GM18520 (cell line): ENCODE results near the gene ATP5PD.
"Not testable (repeated sequence)": the region's sequence is repeated elsewhere in the genome, so short reads cannot be mapped to it uniquely, and the experiment has no call there.

Experiments used
- ATAC-seq: cut with Tn5 transposase; IDR thresholded peaks from one replicate; pipeline ENCODE4 v1.9.1; 2021; ENCODE audit not compliant: unreplicated experiment

ATP5PD gene

DNA sequence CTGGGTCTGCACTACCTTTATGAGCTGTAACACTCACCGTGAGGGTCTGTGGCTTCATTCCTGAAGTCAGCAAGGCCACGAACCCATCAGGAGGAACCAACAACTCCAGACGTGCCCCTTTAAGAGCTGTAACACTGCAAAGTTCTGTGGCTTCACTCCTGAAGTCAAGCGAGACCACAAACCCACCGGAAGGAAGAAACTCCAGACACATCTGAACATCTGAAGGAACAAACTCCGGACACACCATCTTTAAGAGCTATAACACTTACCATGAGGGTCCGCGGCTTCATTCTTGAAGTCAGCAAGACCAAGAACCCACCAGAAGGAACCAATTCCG lies 21.4 kb downstream of the ATP5PD start:
- not testable (repeated sequence) for ATAC-seq

DNA sequence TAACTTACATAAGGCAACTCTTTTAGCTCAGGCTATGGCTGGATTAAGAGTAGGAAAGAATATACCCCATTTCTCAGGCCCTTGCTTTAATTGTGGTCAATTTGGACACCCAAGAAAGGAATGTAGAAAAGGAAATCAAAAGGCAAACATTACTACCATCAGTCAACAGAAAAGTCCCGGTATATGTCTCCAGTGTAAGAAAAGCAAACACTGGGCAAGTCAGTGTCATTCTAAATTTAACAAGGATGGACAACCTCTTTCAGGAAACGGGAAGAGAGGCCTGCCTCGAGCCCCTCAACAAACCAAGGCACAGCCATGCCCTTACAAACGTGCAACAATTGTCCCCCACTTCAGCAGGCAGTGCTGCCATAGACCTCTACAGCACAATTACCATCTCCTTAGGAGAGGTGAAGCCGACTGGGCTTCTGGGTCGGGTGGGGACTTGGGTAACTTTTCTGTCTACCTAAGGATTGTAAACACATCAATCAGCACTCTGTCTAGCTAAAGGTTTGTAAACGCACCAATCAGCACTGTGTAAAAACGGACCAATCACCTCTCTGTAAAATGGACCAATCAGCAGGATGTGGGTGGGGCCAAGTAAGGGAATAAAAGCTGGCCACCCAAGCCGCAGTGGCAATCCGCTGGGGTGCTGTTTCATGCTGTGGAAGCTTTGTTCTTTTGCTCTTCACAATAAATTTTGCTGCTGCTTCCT lies 21.9 kb downstream of the ATP5PD start:
- no peak for ATAC-seq

DNA sequence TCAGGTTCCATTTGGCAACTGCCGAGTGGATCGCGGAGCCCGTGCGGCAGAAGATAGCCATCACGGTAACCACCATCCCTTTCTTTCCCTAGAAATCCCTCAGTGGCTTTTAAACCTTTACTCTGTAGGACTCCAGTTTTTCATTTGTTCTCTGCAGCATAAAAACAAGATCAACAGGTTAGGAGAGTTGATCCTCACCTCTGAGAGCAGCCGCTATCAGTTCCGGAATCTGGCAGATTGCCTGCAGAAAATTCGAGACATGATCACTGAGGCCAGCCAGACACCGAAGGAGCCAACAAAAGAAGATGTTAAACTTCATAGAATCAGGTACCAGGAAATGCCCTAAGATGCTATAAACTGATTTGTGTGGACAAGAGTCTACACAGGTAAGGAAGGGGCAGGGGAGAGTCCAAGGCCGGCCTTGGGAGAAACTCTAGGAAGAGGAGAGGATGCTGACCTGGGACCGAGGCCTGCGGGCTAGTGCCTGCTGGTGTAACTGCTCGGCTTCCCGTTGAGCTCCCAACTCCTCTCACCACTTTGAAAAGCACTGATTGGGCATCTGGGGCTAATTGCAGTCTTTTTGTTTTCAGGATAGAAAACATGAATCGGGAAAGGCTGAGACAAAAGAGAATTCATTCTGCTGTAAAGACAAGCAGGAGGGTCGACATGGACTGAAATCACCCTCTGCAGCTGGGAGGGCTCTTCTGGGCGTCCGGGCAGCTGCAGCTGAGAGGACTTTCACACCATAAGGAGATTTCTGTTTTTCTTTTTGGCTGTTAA lies 26.2 kb downstream of the ATP5PD start:
- no peak for ATAC-seq

DNA sequence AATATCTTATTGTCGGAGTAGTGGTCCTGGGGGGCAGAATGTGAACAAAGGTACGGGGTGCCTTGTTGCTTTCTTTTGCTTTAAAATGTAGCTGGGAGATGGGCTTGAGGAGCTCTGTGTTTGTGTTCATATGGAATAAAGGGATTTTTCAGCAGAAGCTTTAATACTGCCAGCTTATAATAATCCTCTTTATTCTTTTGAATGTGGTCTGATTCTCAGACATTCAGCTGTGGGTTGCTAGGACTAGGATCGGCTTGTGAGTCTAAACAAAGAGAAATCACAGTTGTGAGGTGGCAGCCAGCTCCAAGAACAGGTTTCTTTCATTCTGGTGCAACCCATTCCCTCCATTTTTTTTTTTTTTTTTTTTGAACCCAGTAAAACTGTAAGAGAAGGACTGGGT lies 27.1 kb downstream of the ATP5PD start:
- no peak for ATAC-seq

DNA sequence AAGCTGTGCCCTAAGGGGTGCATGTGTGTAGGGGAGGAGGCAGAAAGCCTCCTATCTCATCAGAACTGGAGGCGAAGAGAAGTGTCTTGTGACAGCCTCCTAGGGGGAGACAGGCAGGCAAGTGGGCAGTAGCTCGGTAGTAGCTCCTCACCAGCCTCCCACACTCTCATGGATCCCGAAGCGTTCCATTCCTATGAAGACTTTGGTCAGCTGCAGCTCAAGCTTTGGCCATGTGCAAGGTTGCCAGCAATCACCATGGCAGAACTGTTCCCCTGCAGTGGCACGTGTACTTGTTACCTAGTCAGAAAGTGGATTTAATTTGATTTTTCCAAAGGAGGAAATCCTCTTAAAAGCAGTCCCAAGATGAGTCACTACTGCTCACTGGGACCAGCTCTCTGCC lies 27.6 kb downstream of the ATP5PD start:
- ATAC-seq, result no peak

DNA sequence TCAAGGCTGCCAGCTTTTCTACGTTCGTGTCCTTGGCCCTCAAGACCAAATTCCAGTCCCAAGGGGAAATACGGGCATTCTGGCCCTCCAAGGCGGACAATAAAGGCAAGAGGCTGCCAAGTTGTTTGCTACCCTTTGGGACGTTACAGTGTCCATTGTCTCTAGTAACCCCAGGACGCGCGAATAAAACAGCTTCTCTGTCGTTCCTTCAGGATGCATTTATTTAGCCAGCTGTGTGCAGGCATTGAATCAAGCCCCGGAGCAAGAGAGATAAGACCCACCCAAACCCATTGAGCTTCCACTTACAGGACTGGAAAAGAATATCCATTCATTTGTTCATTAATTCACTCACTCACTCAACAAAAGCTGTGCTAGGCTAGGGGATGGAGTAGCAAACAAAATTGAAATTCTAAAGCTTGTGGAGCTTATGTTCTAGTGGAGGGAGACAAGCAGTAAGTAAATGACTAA lies 33.6 kb downstream of the ATP5PD start:
- ATAC-seq, result no peak

DNA sequence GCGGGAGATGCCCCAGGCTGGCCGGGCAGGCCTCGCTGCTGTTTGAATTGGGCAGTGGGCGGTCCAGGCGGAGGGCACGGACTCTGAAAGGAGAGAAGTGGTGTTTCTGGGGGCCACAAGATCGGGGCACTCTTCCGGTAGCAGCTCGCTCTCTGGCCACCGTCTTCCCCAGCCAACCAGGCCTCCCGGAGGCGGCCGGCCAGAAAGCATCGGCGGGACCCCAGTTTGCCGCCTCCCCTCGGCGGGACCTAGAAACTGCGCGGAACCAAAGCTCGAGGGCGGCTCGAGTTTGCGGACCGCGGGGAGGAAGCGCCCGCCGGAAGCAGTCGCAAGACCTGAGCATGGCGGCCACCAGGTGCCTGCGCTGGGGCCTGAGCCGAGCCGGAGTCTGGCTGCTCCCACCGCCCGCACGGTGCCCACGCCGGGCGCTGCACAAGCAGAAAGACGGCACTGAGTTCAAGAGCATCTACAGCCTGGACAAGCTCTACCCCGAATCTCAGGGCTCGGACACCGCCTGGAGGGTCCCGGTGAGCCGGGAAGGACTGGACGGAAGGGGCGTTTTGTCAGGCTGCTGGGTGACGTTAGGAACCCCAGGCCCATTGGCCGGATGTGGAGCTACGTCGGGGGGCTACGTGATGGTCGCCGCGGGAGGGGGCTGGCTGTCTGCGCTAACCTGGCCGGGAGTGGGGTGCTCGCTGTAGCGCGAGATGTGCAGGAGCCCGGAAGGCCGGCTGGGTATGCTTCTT lies 34.2 kb downstream of the ATP5PD start, which contains the start of gene MRPL58:
MRPL58 (plus strand) TSS at position 325 of the 746 bp plus-strand sequence; CDS start at position 342, 17 bp downstream.
- peak; percentile 66 for ATAC-seq

DNA sequence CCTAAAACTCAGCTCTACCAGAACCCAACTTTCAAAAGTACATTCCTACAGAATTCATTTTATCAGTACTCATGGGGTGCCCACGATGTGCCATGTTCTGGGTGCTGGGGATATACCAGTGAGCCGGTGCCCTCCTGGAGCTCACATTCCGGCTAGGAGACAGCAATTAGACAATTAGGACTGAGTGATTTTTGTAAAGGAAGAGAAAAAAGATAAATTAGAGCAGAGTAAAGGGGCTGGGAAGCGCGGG lies 34.7 kb downstream of the ATP5PD start:
- no peak for ATAC-seq

DNA sequence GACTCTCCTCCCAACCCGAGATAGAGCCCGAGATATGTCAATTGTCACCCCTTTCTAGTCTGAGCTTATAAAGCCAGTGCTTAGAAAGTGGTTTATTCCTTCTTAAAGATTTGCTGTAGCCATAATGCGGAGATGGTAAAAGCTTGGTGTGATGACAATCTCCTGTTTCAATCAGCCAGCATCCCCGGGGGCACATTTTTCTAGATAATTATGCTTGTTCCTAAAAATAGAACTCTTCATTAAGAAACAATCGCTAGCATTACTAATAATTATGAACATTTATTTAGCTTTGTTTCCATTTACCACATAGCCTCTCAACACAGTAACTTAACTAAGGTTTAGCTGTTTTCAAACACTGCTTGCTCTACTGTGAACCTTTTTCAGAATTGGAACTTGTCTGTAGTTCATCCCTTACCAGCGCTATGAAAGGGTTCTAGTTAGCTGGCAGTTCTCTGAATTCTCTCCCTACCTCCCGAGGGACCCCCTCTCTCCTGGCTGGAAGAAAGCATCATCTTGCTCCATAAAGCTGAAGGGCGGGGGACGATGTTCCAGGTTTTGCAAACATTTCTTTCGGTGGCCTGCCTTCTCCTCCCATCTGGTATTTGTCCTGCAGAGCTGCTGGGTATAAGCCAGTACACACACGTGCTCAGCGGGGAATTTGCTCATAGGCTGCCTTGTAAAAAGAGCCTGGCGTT lies 35.2 kb downstream of the ATP5PD start:
- ATAC-seq, result no peak

DNA sequence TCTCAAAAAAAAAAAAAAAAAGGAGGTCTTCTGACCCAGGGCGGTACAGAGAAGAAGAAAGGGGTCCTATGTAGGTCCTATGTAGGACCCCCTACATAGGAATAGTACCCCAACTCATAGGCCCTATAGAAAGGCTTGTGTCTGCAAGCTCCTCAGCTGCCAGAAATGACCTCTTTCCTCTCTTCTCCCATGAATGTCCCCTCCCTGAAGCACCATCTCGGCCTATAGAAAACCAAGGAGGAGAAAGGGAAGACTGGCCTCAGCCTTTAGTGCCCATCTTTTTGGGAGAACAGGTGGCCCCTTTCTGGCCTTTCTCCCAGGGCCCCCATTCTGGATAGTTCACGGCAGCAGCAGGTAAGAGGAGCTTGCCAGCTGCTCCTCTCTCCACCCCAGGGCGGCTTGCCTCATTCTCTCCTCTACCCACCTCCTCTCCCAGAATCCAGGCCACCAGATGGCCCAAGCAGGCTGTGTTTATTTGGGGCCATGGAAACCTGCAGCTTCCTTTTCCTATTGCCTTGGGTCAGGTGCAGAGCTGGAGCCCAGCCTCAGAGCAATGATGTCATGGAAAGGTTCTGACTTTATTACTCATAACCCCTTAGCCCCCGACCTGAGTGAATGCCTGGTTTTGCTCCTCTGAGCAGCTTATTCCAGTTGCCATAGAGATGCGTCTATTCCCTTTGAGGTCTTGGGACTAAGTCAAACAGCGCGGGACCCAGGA lies 35.9 kb downstream of the ATP5PD start:
- ATAC-seq, result no peak

DNA sequence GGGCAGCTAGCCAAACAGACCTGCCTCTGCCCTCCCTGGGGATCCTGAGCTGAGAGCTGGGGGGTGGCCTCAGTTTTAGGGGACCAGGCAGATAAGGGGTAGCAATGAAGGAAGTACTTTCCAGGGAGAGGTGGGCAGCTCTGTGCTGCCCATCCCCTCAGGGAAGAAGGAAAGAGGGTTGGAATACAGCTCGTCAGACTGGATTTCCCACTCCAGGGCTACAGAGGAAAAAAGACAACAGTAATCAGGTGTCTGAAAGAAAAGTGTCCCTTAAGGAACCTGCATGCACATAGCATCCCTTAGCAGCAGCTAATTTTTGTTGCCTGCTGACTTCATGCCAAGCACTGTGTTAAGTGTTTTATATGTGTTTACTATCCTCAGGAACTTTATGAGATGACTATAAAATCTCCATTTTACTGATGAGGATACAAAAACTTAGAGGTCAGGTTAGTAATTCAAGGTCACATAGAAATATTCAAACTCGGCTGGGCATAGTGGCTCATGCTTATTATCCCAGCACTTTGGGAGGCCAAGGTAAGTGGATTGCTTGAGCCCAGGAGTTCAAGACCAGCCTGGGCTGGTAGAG lies 37.5 kb downstream of the ATP5PD start:
- no peak for ATAC-seq

DNA sequence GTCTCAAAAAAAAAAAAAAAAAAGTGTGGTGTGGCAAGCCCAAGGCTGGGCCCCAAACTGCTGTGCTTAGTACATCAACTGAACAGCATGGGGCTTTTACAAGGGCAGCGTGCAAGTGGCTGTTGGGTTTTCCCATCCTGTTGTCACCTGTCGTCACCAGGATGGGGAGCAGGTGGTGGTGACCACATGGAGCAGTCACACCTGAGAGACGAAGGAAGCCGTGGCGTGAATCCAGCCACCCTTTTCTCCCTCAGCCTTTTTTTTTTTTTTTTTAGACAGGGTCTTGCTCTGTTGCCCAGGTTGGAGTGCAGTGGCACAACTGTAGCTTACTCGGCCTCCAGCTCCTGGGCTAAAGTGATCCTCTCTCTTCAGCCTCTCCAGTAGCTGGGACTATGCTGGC lies 38.4 kb downstream of the ATP5PD start:
- ATAC-seq, result no peak

DNA sequence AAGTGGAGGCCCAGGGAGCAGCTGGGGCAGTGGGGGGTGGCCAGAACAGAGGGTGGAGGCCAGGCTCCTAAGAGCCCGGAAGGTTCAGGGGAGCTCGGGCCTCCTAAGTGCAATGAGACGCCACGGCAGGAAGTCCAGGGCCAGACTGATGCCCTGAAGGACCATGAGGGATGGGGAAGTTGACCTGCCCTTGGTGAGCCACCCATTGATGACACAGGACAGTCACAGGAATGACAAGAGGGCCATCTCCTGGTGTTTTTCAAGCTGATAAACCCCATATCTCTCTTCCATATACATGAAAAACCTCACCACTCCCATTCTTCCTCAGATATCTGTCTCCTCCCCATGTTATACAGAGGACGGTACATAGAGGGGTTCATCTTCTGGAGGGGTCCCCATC lies 40.1 kb downstream of the ATP5PD start:
- ATAC-seq, result no peak

DNA sequence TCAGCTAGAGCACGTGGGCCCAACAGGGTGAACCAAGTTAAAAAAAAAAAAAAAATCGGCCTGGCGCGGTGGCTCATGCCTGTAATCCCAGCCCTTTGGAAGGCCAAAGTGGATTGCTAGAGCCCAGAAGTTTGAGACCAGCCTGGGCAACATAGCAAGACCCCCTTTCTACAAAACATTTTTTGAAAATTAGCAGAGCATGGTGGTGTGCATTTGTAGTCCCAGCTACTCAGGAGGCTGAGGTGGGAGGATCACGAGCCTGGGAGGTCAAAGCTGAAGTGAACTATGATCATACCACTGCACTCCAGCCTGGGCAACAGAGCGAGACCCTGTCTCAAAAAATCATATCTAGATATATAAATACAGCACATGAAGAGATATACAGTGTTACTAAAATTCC lies 40.7 kb downstream of the ATP5PD start:
- not testable (repeated sequence) for ATAC-seq

DNA sequence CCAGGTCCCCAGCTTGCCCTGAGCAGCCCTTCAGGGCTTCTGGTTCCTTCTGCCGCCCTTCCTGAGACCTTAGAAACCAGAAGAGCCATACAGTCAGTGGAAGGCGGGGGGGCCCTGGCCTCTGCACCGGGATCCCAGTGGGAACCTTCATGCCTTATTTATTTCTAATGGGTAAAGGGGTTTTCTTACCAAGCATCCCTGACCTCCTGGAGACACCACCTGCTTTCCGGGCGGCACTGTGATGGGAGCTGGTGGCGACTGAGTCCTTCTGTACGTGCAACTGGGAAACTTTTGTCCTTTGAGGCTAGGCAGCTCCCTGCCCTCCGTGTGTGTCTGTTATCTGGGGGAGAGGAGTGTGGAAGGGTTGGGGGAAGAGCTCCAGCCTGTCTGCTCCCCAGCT lies 41.5 kb downstream of the ATP5PD start:
- no peak for ATAC-seq

DNA sequence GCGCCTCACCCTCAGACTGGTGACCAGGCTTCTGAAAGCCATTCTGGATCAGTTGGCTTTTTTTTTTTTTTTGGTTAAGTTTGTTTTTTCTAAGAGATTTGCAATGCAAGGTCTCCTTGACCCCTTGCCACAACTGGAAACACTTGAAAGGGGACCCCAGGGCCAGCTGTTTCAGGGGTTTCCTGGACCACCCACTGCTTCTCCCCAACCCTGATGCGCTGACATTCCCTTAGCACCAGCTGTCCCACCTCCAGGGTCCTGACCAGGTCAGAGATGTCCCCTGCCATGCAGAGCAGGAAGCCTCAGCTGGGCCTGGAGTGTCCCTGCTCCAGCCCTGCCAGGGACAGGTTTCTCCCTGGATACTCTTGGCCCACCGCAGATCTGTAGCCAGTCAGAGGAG lies 42.4 kb downstream of the ATP5PD start:
- ATAC-seq, result no peak

DNA sequence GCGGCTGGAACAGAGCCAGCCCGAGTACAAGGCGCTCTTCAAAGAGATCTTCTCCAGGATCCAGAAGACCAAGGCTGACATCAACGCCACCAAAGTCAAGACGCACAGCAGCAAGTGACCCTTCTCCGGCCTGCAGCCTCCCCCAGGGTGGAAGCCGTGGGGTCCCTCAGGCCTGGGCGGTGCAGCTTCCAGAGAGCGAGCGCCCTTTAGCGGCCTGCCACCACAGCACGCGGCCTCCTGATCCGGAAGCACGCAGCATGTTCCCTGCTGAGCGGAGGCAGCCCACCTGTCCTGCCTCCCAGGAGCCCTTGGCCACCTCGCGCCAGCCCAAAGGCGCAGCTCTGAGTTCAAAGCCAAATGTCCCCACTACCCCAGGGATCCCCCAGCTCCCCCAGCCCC lies 42.8 kb downstream of the ATP5PD start:
- ATAC-seq, result no peak

DNA sequence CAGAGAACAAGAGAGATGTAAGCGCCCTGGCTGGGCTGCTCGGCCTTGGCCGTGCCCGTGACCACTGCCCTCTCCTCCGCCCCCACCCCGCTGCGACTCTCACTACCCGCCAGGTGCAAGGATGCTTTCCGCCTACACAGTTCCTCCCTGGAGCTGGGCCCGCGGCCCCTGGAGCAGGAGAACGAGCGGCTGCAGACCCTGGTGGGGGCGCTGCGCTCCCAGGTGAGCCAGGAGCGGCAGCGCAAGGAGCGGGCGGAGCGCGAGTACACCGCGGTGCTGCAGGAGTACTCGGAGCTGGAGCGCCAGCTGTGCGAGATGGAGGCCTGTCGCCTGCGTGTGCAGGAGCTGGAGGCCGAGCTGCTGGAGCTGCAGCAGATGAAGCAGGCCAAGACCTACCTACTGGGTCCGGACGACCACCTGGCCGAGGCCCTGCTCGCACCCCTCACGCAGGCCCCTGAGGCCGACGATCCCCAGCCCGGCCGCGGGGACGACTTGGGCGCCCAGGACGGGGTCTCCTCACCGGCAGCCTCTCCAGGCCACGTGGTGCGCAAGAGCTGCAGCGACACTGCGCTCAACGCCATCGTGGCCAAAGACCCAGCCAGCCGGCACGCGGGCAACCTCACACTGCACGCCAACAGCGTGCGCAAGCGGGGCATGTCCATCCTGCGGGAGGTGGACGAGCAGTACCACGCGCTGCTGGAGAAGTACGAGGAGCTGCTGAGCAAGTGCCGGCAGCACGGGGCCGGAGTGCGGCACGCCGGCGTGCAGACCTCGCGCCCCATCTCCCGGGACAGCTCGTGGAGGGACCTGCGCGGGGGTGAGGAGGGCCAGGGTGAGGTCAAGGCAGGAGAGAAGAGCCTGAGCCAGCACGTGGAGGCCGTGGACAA lies 43.5 kb downstream of the ATP5PD start:
- no peak for ATAC-seq
